H1 (cell line): ENCODE results near the gene CSRNP3. TPM values are rescaled to one million over a fixed set of nuclear protein-coding genes. Genes with fewer than 3 reads are reported as not detected.

Experiments
- CTCF ChIA-PET: fragments of 300-600 bp; sonication (Branson Sonifier 250); formaldehyde crosslinking; loops from one replicate; lab custom pipeline; 2021; ENCODE audit not compliant: partially characterized antibody; lab: Charles Lee
- POLR2A ChIA-PET: fragments of 300-600 bp; sonication (Branson Sonifier 250); formaldehyde crosslinking; loops from one replicate; lab custom pipeline; 2021; ENCODE audit warnings: inconsistent platforms; ENCODE audit not compliant: partially characterized antibody; lab: Charles Lee
- DNase-seq, 2 experiments: peaks; one replicate each; pipeline versions ENCODE4 v3.0.0 to v3.0.0-alpha.2; 2010 to 2022; ENCODE audit warnings: low spot score in 2 of 2, low read depth in 1 of 2, mixed read lengths in 1 of 2
- FAIRE-seq: peaks from 2 replicates; lab custom pipeline; 2011; peaks lifted over from hg19 to GRCh38; lab: Jason Lieb, UNC
- H2AFZ ChIP-seq: 2 replicates; pipeline ENCODE4 v1.8.1; 2012; ENCODE audit warnings: low read length, inconsistent platforms
- H2AK5ac ChIP-seq: 2 replicates; pipeline ENCODE4 v1.6.1; 2013; ENCODE audit warnings: low read depth, low read length
- H2BK120ac ChIP-seq: replicated peaks from 2 replicates; pipeline ENCODE3; 2013; ENCODE audit warnings: low read depth, low read length, inconsistent platforms
- H2BK12ac ChIP-seq: 2 replicates; pipeline ENCODE4 v1.6.1; 2013; ENCODE audit warnings: low read depth, low read length
- H2BK15ac ChIP-seq: 2 replicates; pipeline ENCODE4 v1.6.1; 2013; ENCODE audit warnings: low read length
- H2BK20ac ChIP-seq: 2 replicates; pipeline ENCODE4 v1.6.1; 2013; ENCODE audit warnings: low read length
- H2BK5ac ChIP-seq: 2 replicates; pipeline ENCODE4 v1.6.1; 2013; ENCODE audit warnings: low read depth, low read length
- H3K14ac ChIP-seq: 2 replicates; pipeline ENCODE4 v1.6.1; 2013; ENCODE audit warnings: inconsistent platforms; ENCODE audit not compliant: insufficient read length
- H3K18ac ChIP-seq: 2 replicates; pipeline ENCODE4 v1.6.1; 2013; ENCODE audit warnings: low read length; ENCODE audit errors: extremely low read depth
- H3K23ac ChIP-seq: 2 replicates; pipeline ENCODE4 v1.6.1; 2013; ENCODE audit warnings: inconsistent platforms; ENCODE audit not compliant: insufficient read length
- H3K23me2 ChIP-seq: 2 replicates; pipeline ENCODE4 v1.6.1; 2013; ENCODE audit warnings: low read depth, low read length
- H3K27ac ChIP-seq: 2 replicates; pipeline ENCODE4 v1.6.1; 2011; ENCODE audit warnings: low read depth, low read length, inconsistent platforms
- H3K27me3 ChIP-seq, 4 experiments: replicated peaks in 1 of 4; 1 replicate in 1 of 4; 2 replicates in 3 of 4; pipeline versions ENCODE4 v1.6.1 to v1.8.1; 2011 to 2013; ENCODE audit warnings: low read length in 3 of 4, mild to moderate bottlenecking in 3 of 4, inconsistent platforms in 2 of 4, mixed read lengths in 2 of 4, moderate library complexity in 1 of 4; ENCODE audit not compliant: control insufficient read depth in 3 of 4, insufficient read depth in 3 of 4; ENCODE audit errors: extremely low read depth in 1 of 4
- H3K36me3 ChIP-seq, 4 experiments: 2 replicates each; pipeline versions ENCODE4 v1.6.1 to v1.8.1; 2011 to 2013; ENCODE audit warnings: mild to moderate bottlenecking in 4 of 4, low read length in 3 of 4, moderate library complexity in 2 of 4, control low read depth in 1 of 4, inconsistent platforms in 1 of 4; ENCODE audit not compliant: insufficient read depth in 4 of 4, control insufficient read depth in 2 of 4
- H3K4ac ChIP-seq: replicated peaks from 2 replicates; pipeline ENCODE3; 2013; ENCODE audit warnings: low read length, low read depth, mixed read lengths, inconsistent platforms; ENCODE audit not compliant: insufficient read length
- H3K4me1 ChIP-seq, 4 experiments: replicated peaks in 1 of 4; 1 replicate in 1 of 4; 2 replicates in 3 of 4; pipeline versions ENCODE4 v1.6.1 to v1.8.1; 2011 to 2013; ENCODE audit warnings: low read length in 3 of 4, inconsistent platforms in 2 of 4, mixed read lengths in 1 of 4; ENCODE audit not compliant: insufficient read depth in 4 of 4, control insufficient read depth in 3 of 4
- H3K4me2 ChIP-seq, 2 experiments: 2 replicates each; pipeline versions ENCODE4 v1.6.1 to v1.8.1; 2011 to 2013; ENCODE audit warnings: low read depth in 2 of 2, low read length in 2 of 2, control low read depth in 1 of 2, inconsistent platforms in 1 of 2, mild to moderate bottlenecking in 1 of 2; ENCODE audit not compliant: insufficient read depth in 1 of 2
- H3K4me3 ChIP-seq, 4 experiments: fragments of 200-600, 300-600 bp in 1 of 4; sonication (generic), shearing (Covaris generic), sonication (Bioruptor Twin) in 1 of 4; 2 replicates each; pipeline versions ENCODE4 v1.5.1 to v1.8.1; 2011 to 2016; ENCODE audit warnings: low read length in 4 of 4, low read depth in 3 of 4, control low read depth in 2 of 4, inconsistent platforms in 2 of 4, mild to moderate bottlenecking in 2 of 4, mixed read lengths in 1 of 4, moderate library complexity in 1 of 4; ENCODE audit not compliant: insufficient read depth in 2 of 4; ENCODE audit errors: extremely low read depth in 1 of 4
- H3K56ac ChIP-seq: replicated peaks from 2 replicates; pipeline ENCODE3; 2013; ENCODE audit warnings: low read depth, mild to moderate bottlenecking, mixed read lengths, low read length, inconsistent platforms; ENCODE audit not compliant: insufficient read length
- H3K79me1 ChIP-seq: 2 replicates; pipeline ENCODE4 v1.6.1; 2013; ENCODE audit warnings: low read depth, low read length, control low read depth
- H3K79me2 ChIP-seq, 2 experiments: 2 replicates each; pipeline versions ENCODE4 v1.6.1 to v1.8.1; 2012 to 2013; ENCODE audit warnings: low read length in 2 of 2, mild to moderate bottlenecking in 2 of 2, inconsistent platforms in 1 of 2; ENCODE audit not compliant: insufficient read depth in 2 of 2, control insufficient read depth in 1 of 2
- H3K9ac ChIP-seq, 4 experiments: replicated peaks in 1 of 4; 1 replicate in 1 of 4; 2 replicates in 3 of 4; pipeline versions ENCODE4 v1.6.1 to v1.8.1; 2011 to 2013; ENCODE audit warnings: low read depth in 3 of 4, low read length in 3 of 4, control low read depth in 2 of 4, mild to moderate bottlenecking in 2 of 4, moderate library complexity in 2 of 4, inconsistent platforms in 1 of 4; ENCODE audit errors: extremely low read depth in 1 of 4
- H3K9me3 ChIP-seq, 2 experiments: 2 replicates each; pipeline versions ENCODE4 v1.6.1 to v1.8.1; 2012 to 2013; ENCODE audit warnings: mild to moderate bottlenecking in 2 of 2, moderate library complexity in 2 of 2, control low read depth in 1 of 2, inconsistent platforms in 1 of 2, low read depth in 1 of 2, low read length in 1 of 2, mixed read lengths in 1 of 2; ENCODE audit not compliant: insufficient read depth in 2 of 2
- H4K20me1 ChIP-seq, 2 experiments: replicated peaks in 1 of 2; 2 replicates each; pipeline versions ENCODE3 to v1.8.1; 2011 to 2013; ENCODE audit warnings: inconsistent platforms in 2 of 2, low read length in 2 of 2, mild to moderate bottlenecking in 1 of 2; ENCODE audit not compliant: insufficient read depth in 2 of 2, control insufficient read depth in 1 of 2
- H4K5ac ChIP-seq: 2 replicates; pipeline ENCODE4 v1.6.1; 2013; ENCODE audit warnings: low read length, low read depth, mixed read lengths, inconsistent platforms; ENCODE audit not compliant: insufficient read length
- H4K8ac ChIP-seq: 2 replicates; pipeline ENCODE4 v1.8.0; 2013; ENCODE audit warnings: mild to moderate bottlenecking, moderate library complexity, low read length, inconsistent platforms; ENCODE audit not compliant: insufficient read depth; ENCODE audit errors: extremely low read depth
- H4K91ac ChIP-seq: replicated peaks from 2 replicates; pipeline ENCODE3; 2013; ENCODE audit warnings: low read length, mixed read lengths, inconsistent platforms; ENCODE audit not compliant: insufficient read length
- CBX5 ChIP-seq: fragments of 300-800, 300-1000 bp; sonication (generic); IDR thresholded peaks from 2 replicates; pipeline ENCODE4 v1.7.1; 2016; ENCODE audit warnings: antibody characterized with exemption, low read length, low read depth
- CHD1 ChIP-seq: IDR thresholded peaks from 2 replicates; pipeline ENCODE4 v1.6.1; 2012; ENCODE audit warnings: low read depth, low read length, improper control_type of control experiment
- CREB1 ChIP-seq: IDR thresholded peaks from 2 replicates; pipeline ENCODE4 v1.6.1; 2012; ENCODE audit warnings: inconsistent platforms
- CTBP2 ChIP-seq: IDR thresholded peaks from 2 replicates; pipeline ENCODE4 v1.7.0; 2011; ENCODE audit warnings: borderline replicate concordance, mild to moderate bottlenecking, moderate library complexity, mixed read lengths, low read length; ENCODE audit not compliant: insufficient read depth, insufficient read length
- KDM1A ChIP-seq: fragments of 200-600, 300-600 bp; sonication (generic); IDR thresholded peaks from 2 replicates; pipeline ENCODE4 v1.7.1; 2016; ENCODE audit warnings: mild to moderate bottlenecking, low read length, borderline replicate concordance
- NRF1 ChIP-seq: IDR thresholded peaks from 2 replicates; pipeline ENCODE4 v1.6.1; 2011; ENCODE audit warnings: mild to moderate bottlenecking, low read depth, low read length, improper control_type of control experiment
- POLR2A ChIP-seq, 2 experiments: IDR thresholded peaks; 1 replicate in 1 of 2; 2 replicates in 1 of 2; pipeline ENCODE4 v1.6.1; 2011; ENCODE audit warnings: low read depth in 2 of 2, low read length in 2 of 2, mild to moderate bottlenecking in 2 of 2; ENCODE audit errors: control extremely low read depth in 1 of 2
- POLR2AphosphoS5 ChIP-seq: IDR thresholded peaks from 2 replicates; pipeline ENCODE4 v1.6.1; 2011; ENCODE audit warnings: low read depth, low read length
- RAD21 ChIP-seq, 2 experiments: IDR thresholded peaks in 1 of 2; conservative IDR thresholded peaks in 1 of 2; 2 replicates each; pipeline ENCODE4 v1.6.1; 2011; ENCODE audit warnings: low read depth in 2 of 2, low read length in 2 of 2, improper control_type of control experiment in 1 of 2, inconsistent platforms in 1 of 2, mild to moderate bottlenecking in 1 of 2, moderate library complexity in 1 of 2
- SIN3A ChIP-seq, 2 experiments: IDR thresholded peaks in 1 of 2; conservative IDR thresholded peaks in 1 of 2; 2 replicates each; pipeline ENCODE4 v1.6.1; 2011 to 2012; ENCODE audit warnings: low read length in 2 of 2, improper control_type of control experiment in 1 of 2, low read depth in 1 of 2, mild to moderate bottlenecking in 1 of 2
- TBP ChIP-seq: IDR thresholded peaks from 2 replicates; pipeline ENCODE4 v1.6.1; 2011; ENCODE audit warnings: low read depth, low read length, improper control_type of control experiment
- WGBS, 2 experiments: shearing (Covaris generic) in 1 of 2; methylation state at CpG; one replicate each; pipeline versions ENCODE4 v1.1.6 to v1.1.7; 2013 to 2015; ENCODE audit warnings: low lambda C conversion rate in 2 of 2, mixed read lengths in 2 of 2, inconsistent platforms in 1 of 2, low coverage in 1 of 2, missing lambda C conversion rate in 1 of 2; ENCODE audit not compliant: insufficient replicate concordance in 2 of 2, insufficient coverage in 1 of 2, insufficient read length in 1 of 2; ENCODE audit errors: extremely low coverage in 1 of 2, missing lambda C conversion rate in 1 of 2; 5-methylcytosine and 5-hydroxymethylcytosine counted together
- polyA plus RNA-seq, 7 experiments: library from polyadenylated mRNA; depleted of rRNA in 3 of 7; stranded (reverse) in 5 of 7; unstranded in 2 of 7; fragments of >200 nt in 5 of 7; fragments of 200-250 nt in 2 of 7; gene quantifications; 1 replicate in 5 of 7; 2 replicates in 1 of 7; 4 replicates in 1 of 7; pipeline versions ENCODE4 v1.2.1 to v1.2.3, GENCODE V29; 2011 to 2013; ENCODE audit warnings: missing spikeins in 2 of 7, mixed read lengths in 2 of 7
- total RNA-seq: library from RNA; stranded (reverse); fragmentation: NEBNext Ultra II Directional; extraction: Animal tissue kit (Norgen Biotek cat#: 25700); gene quantifications from 2 replicates; pipeline ENCODE4 v1.2.1, GENCODE V29; 2021
- TF ChIP-seq, protein P1 (sequence below): IDR thresholded peaks from 2 replicates; pipeline ENCODE4 v1.6.1; 2012; ENCODE audit warnings: low read length, inconsistent platforms

CSRNP3 gene
- total and polyA plus RNA-seq, 2 of the 8 experiments (the other 6 are each of a cell fraction or from before 2014, with no cell fraction given): 1.3 to 6.5 TPM

- H3K18ac ChIP-seq: no peak overlapping the region
- H3K4me2 ChIP-seq: no peak overlapping the region
- H2AK5ac ChIP-seq: no peak overlapping the region
- H4K8ac ChIP-seq: no peak overlapping the region
- H3K4me3 ChIP-seq: no peak overlapping the region
- no peaks in the 10 kb centered on the region for H4K20me1 ChIP-seq
- POLR2A ChIA-PET: no interaction called here
- H3K4ac ChIP-seq: no peak overlapping the region
- no peaks in the 10 kb centered on the region; a peak in 1 of 7 replicates for H3K4me1 ChIP-seq
- H3K23ac ChIP-seq: no peak overlapping the region
- no peaks in the 10 kb centered on the region for H3K9me3 ChIP-seq
- H4K91ac ChIP-seq: no peak overlapping the region
- FAIRE-seq: no peak
- no peaks in the 10 kb centered on the region for H3K36me3 ChIP-seq
- no peak for DNase-seq
- H3K79me1 ChIP-seq: no peaks in the 10 kb centered on the region
- no peak overlapping the region for H2BK15ac ChIP-seq
- no peak overlapping the region for H3K56ac ChIP-seq
- no peak overlapping the region for H2AFZ ChIP-seq
- H3K79me2 ChIP-seq: no peaks in the 10 kb centered on the region
- H3K9ac ChIP-seq: no peak overlapping the region
- WGBS, 2 experiments: 94% methylated on average over 1 of the region's 1 CpG; no CpG with 5 or more reads in 1 of the 2 experiments
- H2BK120ac ChIP-seq: no peak overlapping the region
- no peaks in the 10 kb centered on the region for H3K27me3 ChIP-seq
- no peak overlapping the region for H2BK12ac ChIP-seq
- no peaks in the 10 kb centered on the region for H3K23me2 ChIP-seq
- CTCF ChIA-PET: no interaction called here
- H3K14ac ChIP-seq: no peak overlapping the region
- no peak overlapping the region for H4K5ac ChIP-seq
- H2BK20ac ChIP-seq: no peak overlapping the region
- no peak overlapping the region for H3K27ac ChIP-seq
- H2BK5ac ChIP-seq: no peak overlapping the region
- TF ChIP-seq SIN3A (conservative IDR thresholded peaks at IDR 0.05 in 1 of 2, IDR thresholded peaks at IDR 0.05 in 1 of 2; ENCODE audit: low read depth in 1 of 2, low read length in 2 of 2): no peak
- no peak for TF ChIP-seq NRF1
- TF ChIP-seq POLR2A (IDR thresholded peaks at IDR 0.05; ENCODE audit: control extremely low read depth in 1 of 2, low read depth in 2 of 2, low read length in 2 of 2): no peak
- no peak for TF ChIP-seq CHD1
- no peak for TF ChIP-seq CTBP2
- no peak for TF ChIP-seq KDM1A
- no peak for TF ChIP-seq POLR2AphosphoS5
- TF ChIP-seq RAD21 (IDR thresholded peaks at IDR 0.05 in 1 of 2, conservative IDR thresholded peaks at IDR 0.05 in 1 of 2; ENCODE audit: low read depth in 2 of 2, low read length in 2 of 2): no peak
- TF ChIP-seq CREB1: no peak
- no peak for TF ChIP-seq TBP
- TF ChIP-seq, protein P1, sequence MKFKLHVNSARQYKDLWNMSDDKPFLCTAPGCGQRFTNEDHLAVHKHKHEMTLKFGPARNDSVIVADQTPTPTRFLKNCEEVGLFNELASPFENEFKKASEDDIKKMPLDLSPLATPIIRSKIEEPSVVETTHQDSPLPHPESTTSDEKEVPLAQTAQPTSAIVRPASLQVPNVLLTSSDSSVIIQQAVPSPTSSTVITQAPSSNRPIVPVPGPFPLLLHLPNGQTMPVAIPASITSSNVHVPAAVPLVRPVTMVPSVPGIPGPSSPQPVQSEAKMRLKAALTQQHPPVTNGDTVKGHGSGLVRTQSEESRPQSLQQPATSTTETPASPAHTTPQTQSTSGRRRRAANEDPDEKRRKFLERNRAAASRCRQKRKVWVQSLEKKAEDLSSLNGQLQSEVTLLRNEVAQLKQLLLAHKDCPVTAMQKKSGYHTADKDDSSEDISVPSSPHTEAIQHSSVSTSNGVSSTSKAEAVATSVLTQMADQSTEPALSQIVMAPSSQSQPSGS: no peak
- no peak for TF ChIP-seq CBX5
Measured at GRCh38 chr2:165582863-165583506, 113.5 kb downstream of the CSRNP3 start.
